GM12892 (cell line): ENCODE data around the gene ADAMTS10.

ENCODE experiments used
- POLR2A ChIP-seq: IDR thresholded peaks from 2 replicates; pipeline ENCODE4 v1.6.1; 2011; ENCODE audit warnings: low read depth, low read length, control low read depth
- POLR2AphosphoS5 ChIP-seq: IDR thresholded peaks from 2 replicates; pipeline ENCODE4 v1.6.1; 2011; ENCODE audit warnings: low read depth, low read length, control low read depth
- TAF1 ChIP-seq: IDR thresholded peaks from 2 replicates; pipeline ENCODE4 v1.6.1; 2011; ENCODE audit warnings: low read depth, mild to moderate bottlenecking, control low read depth, low read length, borderline replicate concordance

DNA sequence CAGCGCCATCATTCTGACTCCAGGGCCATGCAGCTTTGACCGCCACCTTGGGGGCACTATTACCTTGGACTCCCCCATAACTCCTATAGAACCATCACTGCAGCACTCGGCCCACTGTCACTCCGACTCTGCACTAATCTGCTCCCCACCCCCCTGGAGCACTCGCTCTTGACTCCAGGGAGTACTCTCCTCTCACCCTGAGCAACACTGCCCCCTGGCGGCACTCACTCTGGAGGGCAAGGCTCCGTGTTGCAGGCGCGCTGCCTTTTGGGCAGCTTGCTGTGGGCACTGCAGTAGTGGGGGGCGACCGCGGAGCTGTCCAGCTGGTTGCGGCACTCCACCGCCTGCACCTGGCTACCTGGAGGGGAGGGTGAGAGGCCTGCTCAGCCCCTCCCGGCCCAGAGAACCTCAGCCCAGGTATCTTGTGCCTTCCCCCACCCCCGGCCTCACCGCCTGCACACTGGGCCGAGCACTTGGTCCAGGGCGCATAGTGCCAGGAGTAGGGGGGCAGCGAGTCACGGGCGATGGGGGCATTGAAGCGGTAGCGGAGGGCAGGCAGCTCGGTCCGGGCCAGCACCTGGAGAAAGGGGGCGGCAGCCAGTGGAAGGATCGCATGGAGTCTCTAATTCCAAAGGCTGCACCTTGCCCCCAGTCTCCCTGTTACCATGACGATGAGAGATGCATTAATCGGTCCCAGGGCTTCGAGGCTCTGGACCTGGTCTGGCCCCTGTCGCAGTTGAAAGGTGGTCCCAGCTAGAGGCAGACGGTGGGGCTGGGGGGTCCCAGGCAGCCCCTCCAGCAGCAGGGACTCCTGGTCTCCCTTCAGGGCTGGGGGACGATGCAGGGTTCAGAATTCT, 24.4 kb downstream of the ADAMTS10 start:
- TF ChIP-seq POLR2AphosphoS5 (no peak), POLR2A (no peak), TAF1 (no peak)
